DOHH2 (cell line): Measurements from ENCODE around the gene RUNX2.

Source experiments
- H3F3A ChIP-seq: fragments of 200-600 bp; sonication (generic), shearing (Covaris generic); 2 replicates; pipeline ENCODE4 v1.6.0; 2016; ENCODE audit warnings: antibody characterized with exemption, mild to moderate bottlenecking; ENCODE audit not compliant: control insufficient read depth, insufficient read depth
- H3K27ac ChIP-seq: fragments of 200-600 bp; sonication (generic); 2 replicates; pipeline ENCODE4 v1.5.1; 2014; ENCODE audit warnings: low read depth, mild to moderate bottlenecking, low read length, moderate library complexity
- H3K27me3 ChIP-seq: fragments of 200-600 bp; sonication (generic); 2 replicates; pipeline ENCODE4 v1.6.1; 2014; ENCODE audit warnings: mild to moderate bottlenecking, low read length, mixed read lengths; ENCODE audit not compliant: control insufficient read depth
- H3K36me3 ChIP-seq: fragments of 200-600 bp; sonication (generic); 2 replicates; pipeline ENCODE4 v1.6.1; 2014; ENCODE audit warnings: mild to moderate bottlenecking, low read length, moderate library complexity, mixed read lengths; ENCODE audit not compliant: control insufficient read depth
- H3K4me1 ChIP-seq: fragments of 200-600 bp; sonication (generic); 2 replicates; pipeline ENCODE4 v1.6.1; 2014; ENCODE audit warnings: mild to moderate bottlenecking, low read length, mixed read lengths; ENCODE audit not compliant: control insufficient read depth
- H3K4me2 ChIP-seq: fragments of 200-600 bp; sonication (generic); 2 replicates; pipeline ENCODE4 v1.6.0; 2014; ENCODE audit warnings: mild to moderate bottlenecking, low read length, moderate library complexity
- H3K4me3 ChIP-seq: fragments of 200-600 bp; sonication (generic); 2 replicates; pipeline ENCODE4 v1.5.1; 2014; ENCODE audit warnings: mild to moderate bottlenecking, low read length, mixed read lengths
- H3K79me2 ChIP-seq: fragments of 200-600 bp; sonication (generic); 2 replicates; pipeline ENCODE4 v1.6.1; 2014; ENCODE audit warnings: mild to moderate bottlenecking, low read length, mixed read lengths; ENCODE audit not compliant: control insufficient read depth
- H3K9me2 ChIP-seq: fragments of 200-600 bp; sonication (generic); replicated peaks from 2 replicates; pipeline ENCODE4 v1.6.1; 2014; ENCODE audit warnings: mild to moderate bottlenecking, low read length, mixed read lengths; ENCODE audit not compliant: control insufficient read depth
- H3K9me3 ChIP-seq: fragments of 200-600 bp; sonication (generic); 2 replicates; pipeline ENCODE4 v1.6.1; 2014; ENCODE audit warnings: antibody characterized with exemption, low read length, mixed read lengths; ENCODE audit not compliant: control insufficient read depth, insufficient read depth
- H4K20me1 ChIP-seq: fragments of 200-600 bp; sonication (generic); 2 replicates; pipeline ENCODE4 v1.6.0; 2014; ENCODE audit warnings: low read depth, mild to moderate bottlenecking, antibody characterized with exemption, low read length, moderate library complexity; ENCODE audit not compliant: control insufficient read depth, insufficient read depth
- CTCF ChIP-seq: fragments of 200-600 bp; sonication (generic); IDR thresholded peaks from one replicate; pipeline ENCODE4 v1.5.1; 2014; ENCODE audit warnings: antibody characterized with exemption, mild to moderate bottlenecking, low read depth, low read length; ENCODE audit not compliant: poor library complexity, severe bottlenecking
- EZH2phosphoT487 ChIP-seq: fragments of 200-600 bp; sonication (generic); IDR thresholded peaks from 2 replicates; pipeline ENCODE4 v1.6.1; 2017; ENCODE audit warnings: borderline replicate concordance, mild to moderate bottlenecking, antibody characterized with exemption, low read length, moderate library complexity, mixed read lengths

RUNX2 gene

GRCh38 chr6:45688180-45688579 lies 360.1 kb downstream of the RUNX2 start:
- no peak overlapping the region for H3K4me2 ChIP-seq
- H3K36me3 ChIP-seq: no peaks in the 10 kb centered on the region

GRCh38 chr6:45689926-45690615 lies 361.9 kb downstream of the RUNX2 start:
- Histone ChIP-seq H3K4me2 (no peak overlapping the region), H3K9me2 (no peaks in the 10 kb centered on the region), H3K4me3 (no peak overlapping the region), H4K20me1 (no peaks in the 10 kb centered on the region), H3K79me2 (no peaks in the 10 kb centered on the region), H3K9me3 (no peaks in the 10 kb centered on the region), H3K27me3 (peaks cover 21% of the 10 kb centered on the region), H3F3A (no peaks in the 10 kb centered on the region), H3K36me3 (no peaks in the 10 kb centered on the region), H3K27ac (no peak overlapping the region), H3K4me1 (peaks cover 9% of the 10 kb centered on the region)
- TF ChIP-seq CTCF: no peak

More at GRCh38 chr6:45688180-45688579, 360.1 kb downstream of the RUNX2 start:
- Histone ChIP-seq H4K20me1 (no peaks in the 10 kb centered on the region), H3K27ac (no peak overlapping the region), H3K4me3 (no peak overlapping the region), H3K27me3 (peaks cover 23% of the 10 kb centered on the region), H3K9me2 (no peaks in the 10 kb centered on the region), H3F3A (no peaks in the 10 kb centered on the region), H3K79me2 (no peaks in the 10 kb centered on the region), H3K4me1 (peaks cover 9% of the 10 kb centered on the region), H3K9me3 (no peaks in the 10 kb centered on the region)
- TF ChIP-seq CTCF: no peak
- no peak for TF ChIP-seq EZH2phosphoT487

GRCh38 chr6:45690846-45691245 lies 362.7 kb downstream of the RUNX2 start:
- no peak overlapping the region for H3K4me2 ChIP-seq
- peaks cover 9% of the 10 kb centered on the region for H3K4me1 ChIP-seq
- no peak overlapping the region for H3K27ac ChIP-seq
- H3K36me3 ChIP-seq: no peaks in the 10 kb centered on the region
- no peaks in the 10 kb centered on the region for H4K20me1 ChIP-seq
- H3K9me3 ChIP-seq: no peaks in the 10 kb centered on the region
- no peak overlapping the region for H3K4me3 ChIP-seq
- TF ChIP-seq EZH2phosphoT487: no peak
- no peak for TF ChIP-seq CTCF
- peaks cover 17% of the 10 kb centered on the region for H3K27me3 ChIP-seq
- H3K9me2 ChIP-seq: no peaks in the 10 kb centered on the region
- no peaks in the 10 kb centered on the region for H3K79me2 ChIP-seq
- H3F3A ChIP-seq: no peaks in the 10 kb centered on the region
